Measurements from ENCODE around the gene TRMT11. TPM values are rescaled to one million over a fixed set of nuclear protein-coding genes. Genes with fewer than 3 reads are reported as not detected.

The TRMT11 gene
- total and polyA plus RNA-seq, 10 of the 15 experiments (the other 5 are each of a cell fraction or from before 2014, with no cell fraction given), result 34.0 to 81.1 (median 43.7) TPM

GRCh38 chr6:126072172-126072571 lies 85.8 kb downstream of the TRMT11 start:
- ChIA-PET SMC1A (ENCODE audit: uncharacterized antibody, unreplicated experiment) (interaction anchor here (1.5 kb wide), 1 partner anchor 9 kb away, joined by 4 read pairs; no protein-coding TSS in a partner anchor), RAD21 (ENCODE audit: unreplicated experiment) (interaction anchor here (0.6 kb wide), 1 partner anchor 1038 kb away, joined by 3 read pairs; no protein-coding TSS in a partner anchor), POLR2A (no interaction called here), CTCF (interaction anchor here (0.8 to 1.3 kb wide), 3 partner anchors 8 to 16 kb away, joined by 3 to 4 read pairs (median 3); no protein-coding TSS in a partner anchor)
- in situ Hi-C loops (cut with MboI) (no loop called here), intact Hi-C loops (cut with micrococcal nuclease; ENCODE audit: unreplicated experiment) (no loop called here)
- H3K79me2 ChIP-seq (ENCODE audit: control insufficient read depth, insufficient read depth, low read length), result no peaks in the 10 kb centered on the region
- H3K9ac ChIP-seq (ENCODE audit: control insufficient read depth, insufficient read depth, low read length), result no peak overlapping the region
- H3K27me3 ChIP-seq (replicated peaks in 1 of 2; ENCODE audit: control insufficient read depth in 2 of 2, insufficient read depth in 2 of 2, low read length in 1 of 2), result no peaks in the 10 kb centered on the region
- WGBS (ENCODE audit: insufficient coverage, insufficient replicate concordance, low lambda C conversion rate, missing lambda C conversion rate), result 100% methylated on average over 3 of the region's 3 CpGs
- H2AFZ ChIP-seq (ENCODE audit: control insufficient read depth, low read depth, low read length), result no peak overlapping the region
- no peak overlapping the region for H3K4me2 ChIP-seq (ENCODE audit: control insufficient read depth, insufficient read depth)
- no peaks in the 10 kb centered on the region for H3K4me1 ChIP-seq (ENCODE audit: control insufficient read depth, insufficient read depth, low read length)
- no TSS peak for BruUV-seq (replicated peaks)
- no peak overlapping the region for H3K27ac ChIP-seq (ENCODE audit: control insufficient read depth, insufficient read depth)
- H3K4me3 ChIP-seq, result no peak overlapping the region
- peaks cover 0 to 5% of the 10 kb centered on the region in 2 experiments; a peak in 2 of 4 replicates for H3K36me3 ChIP-seq (ENCODE audit: control insufficient read depth in 2 of 2, insufficient read depth in 2 of 2, low read length in 1 of 2)
- FAIRE-seq (no peak), ATAC-seq (no peak), DNase-seq (ENCODE audit: low read depth, low spot score) (no peak)
- no peaks in the 10 kb centered on the region for H4K20me1 ChIP-seq (ENCODE audit: control insufficient read depth, insufficient read depth)
- H3K9me3 ChIP-seq (replicated peaks; ENCODE audit: control insufficient read depth, insufficient read depth, low read length), result no peaks in the 10 kb centered on the region
- no peak for TF ChIP-seq ZBTB4 (CRISPR knock-in tag; IDR thresholded peaks at IDR 0.05)
- no peak for TF ChIP-seq MLLT1 (IDR thresholded peaks at IDR 0.05)
- no peak for TF ChIP-seq CBX5 (IDR thresholded peaks at IDR 0.05; ENCODE audit: low read depth)
- TF ChIP-seq ATF7 (IDR thresholded peaks at IDR 0.05; ENCODE audit: low read depth), result no peak
- no peak for TF ChIP-seq MEF2A (IDR thresholded peaks at IDR 0.05; ENCODE audit: insufficient read depth, low read depth, low read length)
- no peak for TF ChIP-seq MTA3 (IDR thresholded peaks at IDR 0.05; ENCODE audit: borderline replicate concordance, low read length)
- TF ChIP-seq SMAD1 (IDR thresholded peaks at IDR 0.05; ENCODE audit: low read depth, partially characterized antibody), result no peak
- no peak for TF ChIP-seq RCOR1 (conservative IDR thresholded peaks at IDR 0.05; ENCODE audit: low read depth, low read length)
- TF ChIP-seq ZBTB40 (IDR thresholded peaks at IDR 0.05; ENCODE audit: borderline replicate concordance), result no peak
- TF ChIP-seq BACH1 (IDR thresholded peaks at IDR 0.05; ENCODE audit: borderline replicate concordance), result no peak
- no peak for TF ChIP-seq ELK1 (IDR thresholded peaks at IDR 0.05; ENCODE audit: low read depth, low read length)
- TF ChIP-seq GABPA (IDR thresholded peaks at IDR 0.05; ENCODE audit: low read depth), result no peak
- no peak for TF ChIP-seq RAD21 (IDR thresholded peaks at IDR 0.05; ENCODE audit: insufficient read depth, low read depth, low read length)
- TF ChIP-seq ESRRA (IDR thresholded peaks at IDR 0.05; ENCODE audit: low read length), result no peak
